Astrocyte of the cerebellum (primary cell): ENCODE data around the gene RNASEH2B.

Experiments used
- DNase-seq: peaks from one replicate; pipeline ENCODE4 v3.0.0-alpha.2; 2011; ENCODE audit warnings: low read depth
- H3K4me3 ChIP-seq: 2 replicates; pipeline ENCODE4 v1.5.1; 2011; ENCODE audit warnings: mild to moderate bottlenecking, low read depth, low read length, moderate library complexity
- CTCF ChIP-seq: IDR thresholded peaks from 2 replicates; pipeline ENCODE4 v1.5.1; 2012; ENCODE audit warnings: low read length, low read depth, moderate library complexity, mild to moderate bottlenecking; ENCODE audit errors: missing control alignments
- in situ Hi-C: cut with HindIII; loops from 2 replicates; pipeline ENCODE4 v1.10.0; 2017; ENCODE audit warnings: low sequenced_read_pairs

Gene RNASEH2B

GRCh38 chr13:50928102-50928501 lies 18.5 kb downstream of the RNASEH2B start:
- DNase-seq = no peak
- H3K4me3 ChIP-seq = no peak overlapping the region
- in situ Hi-C loops = no loop called here
- TF ChIP-seq CTCF = no peak

GRCh38 chr13:50928659-50929462 lies 19.3 kb downstream of the RNASEH2B start:
- H3K4me3 ChIP-seq = no peak overlapping the region
- no peak for TF ChIP-seq CTCF
- DNase-seq = no peak
- in situ Hi-C loops = no loop called here

GRCh38 chr13:50932091-50932490 lies 22.5 kb downstream of the RNASEH2B start:
- no peak for TF ChIP-seq CTCF
- in situ Hi-C loops = no loop called here
- DNase-seq = no peak
- no peak overlapping the region for H3K4me3 ChIP-seq

- in situ Hi-C loops = no loop called here
- TF ChIP-seq CTCF = no peak
- H3K4me3 ChIP-seq = no peak overlapping the region
- no peak for DNase-seq
Observed at GRCh38 chr13:50934735-50935435, 25.3 kb downstream of the RNASEH2B start.

- TF ChIP-seq CTCF = no peak
Observed at GRCh38 chr13:50936679-50937078, 27.1 kb downstream of the RNASEH2B start.

GRCh38 chr13:50940509-50940908 lies 30.9 kb downstream of the RNASEH2B start:
- H3K4me3 ChIP-seq = no peak overlapping the region
- DNase-seq = no peak
- TF ChIP-seq CTCF = no peak
- in situ Hi-C loops = no loop called here

More at GRCh38 chr13:50936679-50937078, 27.1 kb downstream of the RNASEH2B start:
- in situ Hi-C loops = no loop called here
- H3K4me3 ChIP-seq = no peak overlapping the region
- DNase-seq = no peak
